Neuronal stem cell (in vitro differentiated cells): ENCODE measurements around the gene COL5A3.

Experiments used
- DNase-seq: peaks from one replicate; pipeline ENCODE4 v3.0.0-alpha.2; 2013; ENCODE audit warnings: low spot score
- H2AFZ ChIP-seq: one replicate; pipeline ENCODE4 v1.6.1; 2013; ENCODE audit warnings: mild to moderate bottlenecking, low read length, inconsistent platforms
- H2AK5ac ChIP-seq: 2 replicates; pipeline ENCODE4 v1.6.1; 2013; ENCODE audit warnings: low read depth, mild to moderate bottlenecking, inconsistent platforms, low read length, moderate library complexity, mixed read lengths
- H2BK120ac ChIP-seq: 2 replicates; pipeline ENCODE4 v1.6.1; 2013; ENCODE audit warnings: low read depth, mild to moderate bottlenecking, inconsistent platforms, low read length, moderate library complexity, mixed read lengths
- H2BK12ac ChIP-seq: one replicate; pipeline ENCODE4 v1.6.1; 2013; ENCODE audit warnings: low read length, inconsistent platforms
- H2BK15ac ChIP-seq: 2 replicates; pipeline ENCODE4 v1.6.1; 2013; ENCODE audit warnings: mild to moderate bottlenecking, low read length, inconsistent platforms, mixed read lengths
- H2BK5ac ChIP-seq: one replicate; pipeline ENCODE4 v1.6.1; 2013; ENCODE audit warnings: inconsistent platforms, mild to moderate bottlenecking, low read length, moderate library complexity
- H3K14ac ChIP-seq: one replicate; pipeline ENCODE4 v1.6.1; 2013; ENCODE audit warnings: low read length, inconsistent platforms
- H3K18ac ChIP-seq: 2 replicates; pipeline ENCODE4 v1.6.1; 2013; ENCODE audit warnings: low read length, inconsistent platforms
- H3K23ac ChIP-seq: 2 replicates; pipeline ENCODE4 v1.6.1; 2013; ENCODE audit warnings: low read depth, mild to moderate bottlenecking, mixed read lengths, low read length, inconsistent platforms; ENCODE audit not compliant: poor library complexity
- H3K27ac ChIP-seq: replicated peaks from 3 replicates; pipeline ENCODE4 v1.5.1; 2013; ENCODE audit warnings: low read length, inconsistent platforms
- H3K27me3 ChIP-seq, 3 experiments: 2 replicates each; pipeline ENCODE4 v1.6.1; 2013; ENCODE audit warnings: low read length in 3 of 3, mild to moderate bottlenecking in 2 of 3, inconsistent platforms in 1 of 3, low read depth in 1 of 3, mixed read lengths in 1 of 3, moderate library complexity in 1 of 3; ENCODE audit not compliant: control insufficient read depth in 3 of 3, insufficient read depth in 3 of 3
- H3K36me3 ChIP-seq, 2 donors: replicated peaks in 1 of 2; 2 replicates each; pipeline ENCODE4 v1.6.1; 2013; ENCODE audit warnings: low read length in 2 of 2; ENCODE audit not compliant: control insufficient read depth in 2 of 2, insufficient read depth in 2 of 2
- H3K4ac ChIP-seq: 2 replicates; pipeline ENCODE4 v1.6.1; 2013; ENCODE audit warnings: inconsistent platforms, mild to moderate bottlenecking, low read length, moderate library complexity
- H3K4me1 ChIP-seq, 2 donors: 1 replicate in 1 of 2; 2 replicates in 1 of 2; pipeline ENCODE4 v1.6.1; 2013; ENCODE audit warnings: low read length in 2 of 2, low read depth in 1 of 2; ENCODE audit not compliant: control insufficient read depth in 2 of 2, insufficient read depth in 1 of 2
- H3K4me2 ChIP-seq: one replicate; pipeline ENCODE4 v1.6.1; 2013; ENCODE audit warnings: mild to moderate bottlenecking, low read length, inconsistent platforms; ENCODE audit not compliant: insufficient read depth, poor library complexity, severe bottlenecking
- H3K4me3 ChIP-seq, 2 donors: 2 replicates each; pipeline ENCODE4 v1.5.1; 2013; ENCODE audit warnings: low read length in 2 of 2, mild to moderate bottlenecking in 2 of 2, inconsistent platforms in 1 of 2, moderate library complexity in 1 of 2
- H3K79me1 ChIP-seq: one replicate; pipeline ENCODE4 v1.6.1; 2013; ENCODE audit warnings: low read depth, mild to moderate bottlenecking, inconsistent platforms, low read length, moderate library complexity
- H3K9ac ChIP-seq: one replicate; pipeline ENCODE4 v1.6.1; 2013; ENCODE audit warnings: mild to moderate bottlenecking, low read depth, low read length, inconsistent platforms; ENCODE audit not compliant: poor library complexity
- H3K9me3 ChIP-seq, 2 donors: replicated peaks in 1 of 2; 2 replicates each; pipeline versions ENCODE3 to v1.6.1; 2013; ENCODE audit warnings: low read length in 2 of 2, mild to moderate bottlenecking in 2 of 2, inconsistent platforms in 1 of 2, low read depth in 1 of 2, mixed read lengths in 1 of 2, moderate library complexity in 1 of 2; ENCODE audit not compliant: control insufficient read depth in 2 of 2, insufficient read depth in 1 of 2
- H4K8ac ChIP-seq: one replicate; pipeline ENCODE4 v1.6.1; 2013; ENCODE audit warnings: low read depth, mild to moderate bottlenecking, inconsistent platforms, low read length, moderate library complexity
- H4K91ac ChIP-seq: one replicate; pipeline ENCODE4 v1.6.1; 2013; ENCODE audit warnings: low read length, low read depth, mild to moderate bottlenecking, inconsistent platforms; ENCODE audit not compliant: poor library complexity
- WGBS, 2 donors: extraction: QIAGEN DNeasy Blood & Tissue Kit; methylation state at CpG; one replicate each; pipeline ENCODE4 v1.1.7; 2013; ENCODE audit warnings: missing lambda C conversion rate in 2 of 2, mixed read lengths in 1 of 2; ENCODE audit not compliant: insufficient read length in 2 of 2, insufficient replicate concordance in 1 of 2; ENCODE audit errors: extremely low coverage in 2 of 2; 5-methylcytosine and 5-hydroxymethylcytosine counted together

Gene COL5A3

DNA sequence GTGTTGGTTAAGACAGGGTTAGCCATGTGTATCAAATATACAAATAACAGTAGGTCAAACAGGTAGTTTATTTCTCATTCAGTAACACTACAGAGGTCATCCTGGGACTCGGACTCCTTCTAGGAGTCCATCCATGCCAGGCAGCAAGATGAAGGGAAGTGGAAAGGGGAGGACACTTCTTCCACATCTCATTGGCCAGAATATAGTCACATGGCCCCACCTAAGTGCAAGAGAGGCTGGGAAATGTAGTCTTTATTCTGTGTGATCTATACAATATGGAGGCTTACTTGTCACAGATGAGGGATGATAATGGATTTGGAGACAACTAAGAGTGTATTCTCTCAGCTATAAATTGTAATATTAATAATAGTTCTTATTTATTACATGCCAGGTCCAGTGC is 34.1 kb upstream of the COL5A3 start:
- Histone ChIP-seq H2BK5ac (no peak overlapping the region), H3K36me3 (no peaks in the 10 kb centered on the region), H3K27ac (no peak overlapping the region), H2AFZ (peak overlapping the region; percentile 43), H3K79me1 (no peaks in the 10 kb centered on the region), H3K18ac (no peak overlapping the region), H3K9me3 (peaks cover 0 to 43% of the 10 kb centered on the region in 2 donors), H2AK5ac (no peak overlapping the region), H4K8ac (no peak overlapping the region), H3K9ac (no peak overlapping the region), H2BK12ac (no peak overlapping the region), H3K4me2 (no peak overlapping the region), H3K27me3 (peaks cover 0 to 8% (median 2%) of the 10 kb centered on the region in 3 experiments), H3K4me3 (no peak overlapping the region), H3K4ac (no peak overlapping the region), H3K4me1 (no peaks in the 10 kb centered on the region), H3K23ac (no peak overlapping the region), H2BK15ac (no peak overlapping the region), H2BK120ac (no peak overlapping the region), H3K14ac (no peak overlapping the region), H4K91ac (no peak overlapping the region)
- WGBS, 2 donors, result no CpG with 5 or more reads among the region's 1 CpG
- DNase-seq, result no peak

DNA sequence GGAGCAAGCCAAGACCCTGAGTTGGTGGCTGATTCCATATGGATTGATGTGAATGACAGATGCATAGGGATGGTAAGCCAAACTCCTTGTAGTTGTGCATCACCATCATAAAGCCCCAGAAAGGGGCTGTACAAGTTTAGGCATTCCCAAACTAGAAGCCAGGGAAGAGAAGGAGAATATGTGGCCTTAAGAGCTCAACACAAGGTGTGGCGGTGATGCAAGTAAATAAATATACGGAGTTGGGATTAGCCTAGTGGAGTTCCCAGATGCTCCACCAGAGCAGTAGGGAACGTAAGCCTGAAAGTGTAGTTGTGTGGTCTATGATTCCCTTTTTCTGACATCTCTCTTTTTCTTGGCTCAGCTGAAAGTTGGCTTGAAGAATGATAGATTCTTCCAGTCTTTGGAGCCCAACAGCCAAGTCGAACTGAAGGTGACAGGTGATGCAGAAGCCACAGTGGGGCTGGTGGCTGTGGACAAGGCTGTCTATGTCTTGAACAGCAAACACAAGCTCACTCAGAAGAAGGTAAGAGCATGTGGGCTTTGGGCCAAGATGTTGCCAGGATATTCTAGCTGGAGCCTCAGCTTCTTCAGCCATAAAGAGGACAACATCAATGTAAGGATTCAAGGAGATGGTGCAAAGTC is 33.1 kb upstream of the COL5A3 start:
- no peaks in the 10 kb centered on the region for H3K4me1 ChIP-seq
- no peak overlapping the region for H2AK5ac ChIP-seq
- no peak overlapping the region for H3K23ac ChIP-seq
- H4K8ac ChIP-seq, result no peak overlapping the region
- peaks cover 0 to 46% of the 10 kb centered on the region in 2 donors for H3K9me3 ChIP-seq
- peaks cover 0 to 8% (median 2%) of the 10 kb centered on the region in 3 experiments for H3K27me3 ChIP-seq
- H2BK120ac ChIP-seq, result no peak overlapping the region
- DNase-seq, result peak; percentile 50
- no peak overlapping the region for H3K14ac ChIP-seq
- no peaks in the 10 kb centered on the region for H3K36me3 ChIP-seq
- H2BK12ac ChIP-seq, result no peak overlapping the region
- no peak overlapping the region for H4K91ac ChIP-seq
- no peak overlapping the region for H3K4me3 ChIP-seq
- H2BK5ac ChIP-seq, result no peak overlapping the region
- no peak overlapping the region for H2BK15ac ChIP-seq
- no peak overlapping the region for H3K4ac ChIP-seq
- H3K9ac ChIP-seq, result no peak overlapping the region
- no peak overlapping the region for H3K27ac ChIP-seq
- no peak overlapping the region for H2AFZ ChIP-seq
- H3K18ac ChIP-seq, result no peak overlapping the region
- no CpG with 5 or more reads among the region's 4 CpGs for WGBS, 2 donors
- H3K4me2 ChIP-seq, result no peak overlapping the region
- H3K79me1 ChIP-seq, result no peaks in the 10 kb centered on the region

DNA sequence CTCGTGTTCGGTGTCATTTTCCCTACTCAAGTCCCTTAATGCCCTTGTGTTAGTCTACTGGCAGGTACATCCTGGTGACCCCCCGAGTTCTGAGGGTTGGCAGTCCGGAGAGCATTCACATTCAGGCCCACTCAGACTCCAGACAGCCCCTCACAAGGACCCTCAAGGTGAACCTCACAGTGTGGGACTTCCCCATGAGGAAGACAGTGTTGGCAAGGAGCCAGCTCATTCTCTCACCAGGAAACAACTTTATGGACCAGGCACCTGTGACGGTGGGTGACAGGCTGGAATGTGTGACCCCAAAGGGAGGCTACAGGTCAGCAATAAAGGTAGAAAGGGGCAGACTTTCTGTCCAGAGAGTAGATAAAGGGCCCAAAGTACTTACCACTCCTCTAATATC is 27.5 kb upstream of the COL5A3 start:
- H3K4me2 ChIP-seq, result no peak overlapping the region
- WGBS, 2 donors, result no CpG with 5 or more reads among the region's 5 CpGs
- no peak overlapping the region for H3K4me3 ChIP-seq
- no peak overlapping the region for H4K91ac ChIP-seq
- no peak overlapping the region for H2BK15ac ChIP-seq
- DNase-seq, result no peak
- no peak overlapping the region for H3K18ac ChIP-seq
- no peaks in the 10 kb centered on the region for H3K36me3 ChIP-seq
- no peak overlapping the region for H2BK5ac ChIP-seq
- no peak overlapping the region for H2AK5ac ChIP-seq
- H3K4ac ChIP-seq, result no peak overlapping the region
- no peak overlapping the region for H3K27ac ChIP-seq
- H3K9ac ChIP-seq, result no peak overlapping the region
- peaks cover 0 to 34% (median 2%) of the 10 kb centered on the region in 3 experiments for H3K27me3 ChIP-seq
- H3K4me1 ChIP-seq, result no peaks in the 10 kb centered on the region
- H2AFZ ChIP-seq, result no peak overlapping the region
- H2BK12ac ChIP-seq, result no peak overlapping the region
- no peak overlapping the region for H3K14ac ChIP-seq
- H4K8ac ChIP-seq, result no peak overlapping the region
- H3K9me3 ChIP-seq, result peaks cover 0 to 24% of the 10 kb centered on the region in 2 donors
- H3K79me1 ChIP-seq, result no peaks in the 10 kb centered on the region
- H2BK120ac ChIP-seq, result no peak overlapping the region
- no peak overlapping the region for H3K23ac ChIP-seq

DNA sequence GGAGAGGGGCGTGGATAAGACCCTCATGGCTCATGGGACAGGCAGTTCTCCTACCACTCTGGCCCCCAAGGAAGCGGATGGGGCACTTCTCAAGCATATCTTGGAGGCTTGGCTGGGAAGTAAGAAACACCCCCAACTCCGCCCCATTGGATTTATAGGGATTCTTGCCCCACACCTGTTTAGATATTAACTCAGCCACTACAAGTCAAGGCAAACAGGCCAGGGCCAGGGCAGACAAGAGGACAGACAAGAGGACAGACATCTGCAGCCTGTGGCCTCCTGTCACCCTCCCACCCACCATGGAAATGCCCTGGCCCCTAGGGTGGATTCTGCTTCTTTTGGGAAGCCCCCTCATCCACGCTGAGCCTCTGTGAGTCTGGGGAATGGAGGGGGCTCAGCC is 27.1 kb upstream of the COL5A3 start:
- Histone ChIP-seq H3K9ac (peak overlapping the region; percentile 9), H3K4me3 (no peak overlapping the region), H2AK5ac (no peak overlapping the region), H3K14ac (no peak overlapping the region), H3K9me3 (peaks cover 0 to 19% of the 10 kb centered on the region in 2 donors), H2BK5ac (no peak overlapping the region), H2BK120ac (no peak overlapping the region), H3K4me1 (no peaks in the 10 kb centered on the region), H3K4me2 (no peak overlapping the region), H4K91ac (no peak overlapping the region), H3K27me3 (peaks cover 0 to 39% (median 2%) of the 10 kb centered on the region in 3 experiments), H3K23ac (no peak overlapping the region), H3K36me3 (no peaks in the 10 kb centered on the region), H4K8ac (no peak overlapping the region), H3K18ac (no peak overlapping the region), H2BK15ac (no peak overlapping the region), H2BK12ac (no peak overlapping the region), H3K79me1 (no peaks in the 10 kb centered on the region), H2AFZ (no peak overlapping the region), H3K27ac (no peak overlapping the region), H3K4ac (no peak overlapping the region)
- no CpG with 5 or more reads among the region's 4 CpGs for WGBS, 2 donors
- DNase-seq, result no peak
